ENCODE measurements around the gene CCZ1. TPM values are rescaled to one million over a fixed set of nuclear protein-coding genes. Genes with fewer than 3 reads are reported as not detected.
"Not testable (repeated sequence)": the region's sequence is repeated elsewhere in the genome, so short reads cannot be mapped to it uniquely, and the experiment has no call there.

The CCZ1 gene
- total RNA-seq (2012; rRNA removed) = 39.0 and 57.2 TPM in 2 replicates

DNA sequence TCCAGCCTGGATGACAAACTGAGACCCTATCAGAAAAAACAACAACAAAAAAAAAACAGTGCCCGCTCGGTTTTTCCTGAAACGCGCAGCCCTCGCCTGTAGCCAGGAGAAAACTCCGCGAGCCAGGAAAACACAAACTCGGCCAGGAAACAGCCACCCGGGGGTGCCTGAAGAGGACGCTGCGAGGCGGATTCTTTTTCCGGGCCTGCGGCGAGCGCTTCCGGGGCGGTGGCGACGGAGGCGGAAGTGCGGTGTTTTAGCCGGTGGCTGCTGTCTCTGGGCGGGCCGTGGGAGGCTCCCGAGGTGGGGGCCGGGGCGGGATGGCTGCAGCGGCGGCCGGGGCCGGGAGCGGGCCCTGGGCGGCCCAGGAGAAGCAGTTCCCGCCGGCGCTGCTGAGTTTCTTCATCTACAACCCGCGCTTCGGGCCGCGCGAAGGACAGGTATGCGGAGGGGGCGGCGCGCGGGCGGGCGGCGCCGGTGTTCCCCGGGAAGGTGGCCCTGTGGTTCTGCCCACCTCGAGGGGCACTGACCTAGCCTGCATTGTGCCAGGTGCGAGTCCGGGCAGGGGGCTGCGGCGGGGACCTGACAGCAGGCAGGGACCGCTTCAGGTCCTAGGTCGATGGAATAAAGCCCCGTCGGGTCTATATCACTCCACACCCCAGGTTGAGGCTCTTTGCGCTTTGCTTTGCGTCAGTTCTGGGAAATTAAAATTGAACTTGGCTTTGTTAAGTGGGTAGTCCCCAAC, at the start of gene CCZ1:
Gene CCZ1, plus strand, starts transcription at position 254 of the 745 bp plus-strand sequence. Its CDS starts 67 bp downstream, at position 321.
- peak within 1 kb of the TSS; percentile 62 for H3K4me3 ChIP-seq (ENCODE audit: low read length)
- H3K9me3 ChIP-seq (replicated peaks; ENCODE audit: low read length); H3K27me3 ChIP-seq (ENCODE audit: control insufficient read depth, insufficient read depth, low read length); H3K36me3 ChIP-seq (ENCODE audit: insufficient read depth, low read length); H3K4me1 ChIP-seq (ENCODE audit: control insufficient read depth, insufficient read depth, low read length): not testable (repeated sequence)
- H3K4me2 ChIP-seq (ENCODE audit: low read length) = peak within 1 kb of the TSS; percentile 63
- peak within 1 kb of the TSS; percentile 70 for H3K9ac ChIP-seq (ENCODE audit: low read depth, low read length)

GRCh38 chr7:5850944-5851343, 47.6 kb upstream of the CCZ1 start:
- peaks cover 11% of the 10 kb centered on the region for H3K27me3 ChIP-seq (ENCODE audit: control insufficient read depth, insufficient read depth, low read length)
- H3K9ac ChIP-seq (ENCODE audit: low read depth, low read length) = no peak overlapping the region
- H3K9me3 ChIP-seq (replicated peaks; ENCODE audit: low read length) = no peaks in the 10 kb centered on the region
- H3K4me1 ChIP-seq (ENCODE audit: control insufficient read depth, insufficient read depth, low read length) = no peaks in the 10 kb centered on the region
- H3K4me2 ChIP-seq (ENCODE audit: low read length) = no peak overlapping the region
- no peak overlapping the region for H3K4me3 ChIP-seq (ENCODE audit: low read length)
- no peaks in the 10 kb centered on the region for H3K36me3 ChIP-seq (ENCODE audit: insufficient read depth, low read length)

DNA sequence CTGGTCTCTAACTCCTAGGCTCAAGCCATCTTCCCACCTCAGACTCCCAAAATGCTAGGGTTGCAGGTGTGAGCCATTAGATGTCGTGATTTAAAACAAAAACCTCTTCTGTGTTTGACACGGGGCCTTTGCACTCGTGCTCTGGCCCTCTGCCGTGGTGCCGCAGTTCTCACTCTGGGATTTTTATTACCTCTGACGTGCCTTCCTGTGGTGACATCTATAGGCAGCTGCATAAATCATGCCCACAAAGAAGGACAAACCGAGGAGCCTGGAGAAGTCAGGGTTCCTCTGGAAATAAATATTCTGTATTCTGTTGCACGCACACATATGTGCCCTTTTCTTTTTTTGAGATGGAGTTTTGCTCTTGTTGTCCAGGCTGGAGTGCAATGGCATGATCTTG, 43.8 kb upstream of the CCZ1 start:
- H3K27me3 ChIP-seq (ENCODE audit: control insufficient read depth, insufficient read depth, low read length) = peaks cover 11% of the 10 kb centered on the region
- H3K9me3 ChIP-seq (replicated peaks; ENCODE audit: low read length) = no peaks in the 10 kb centered on the region
- H3K9ac ChIP-seq (ENCODE audit: low read depth, low read length) = no peak overlapping the region
- H3K4me3 ChIP-seq (ENCODE audit: low read length) = no peak overlapping the region
- H3K4me1 ChIP-seq (ENCODE audit: control insufficient read depth, insufficient read depth, low read length) = no peaks in the 10 kb centered on the region
- no peaks in the 10 kb centered on the region for H3K36me3 ChIP-seq (ENCODE audit: insufficient read depth, low read length)
- no peak overlapping the region for H3K4me2 ChIP-seq (ENCODE audit: low read length)

DNA sequence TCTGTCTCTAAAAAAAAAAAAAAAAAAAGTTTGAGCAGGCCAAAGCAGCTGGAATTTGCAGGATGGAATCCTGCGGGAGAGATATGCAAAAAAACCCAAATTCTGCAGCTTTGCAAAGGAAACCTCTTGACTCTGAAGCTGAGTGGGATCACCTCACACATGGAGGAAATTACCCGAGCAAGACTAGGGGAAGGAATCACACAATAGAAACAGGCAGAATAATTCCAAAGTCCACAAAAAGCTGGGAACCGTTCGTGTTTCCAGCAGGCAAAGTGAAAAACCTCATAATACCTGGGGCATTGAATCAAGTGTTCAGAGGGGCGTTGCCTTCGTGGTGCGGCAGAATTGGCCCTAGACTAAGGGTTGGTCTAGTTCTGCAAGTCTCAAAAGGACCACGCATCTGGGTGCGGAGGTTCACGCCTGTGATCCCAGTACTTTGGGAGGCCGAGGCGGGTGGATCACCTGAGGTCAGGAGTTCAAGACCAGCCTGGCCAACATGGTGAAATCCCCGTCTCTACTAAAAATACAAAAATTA, 41.4 kb upstream of the CCZ1 start:
- peaks cover 13% of the 10 kb centered on the region for H3K27me3 ChIP-seq (ENCODE audit: control insufficient read depth, insufficient read depth, low read length)
- not testable (repeated sequence) for H3K36me3 ChIP-seq (ENCODE audit: insufficient read depth, low read length); H3K4me3 ChIP-seq (ENCODE audit: low read length); H3K9ac ChIP-seq (ENCODE audit: low read depth, low read length); H3K4me2 ChIP-seq (ENCODE audit: low read length); H3K4me1 ChIP-seq (ENCODE audit: control insufficient read depth, insufficient read depth, low read length); H3K9me3 ChIP-seq (replicated peaks; ENCODE audit: low read length)

- not testable (repeated sequence) for H3K4me3 ChIP-seq (ENCODE audit: low read length); H3K4me2 ChIP-seq (ENCODE audit: low read length); H3K4me1 ChIP-seq (ENCODE audit: control insufficient read depth, insufficient read depth, low read length); H3K9me3 ChIP-seq (replicated peaks; ENCODE audit: low read length); H3K9ac ChIP-seq (ENCODE audit: low read depth, low read length); H3K36me3 ChIP-seq (ENCODE audit: insufficient read depth, low read length)
- H3K27me3 ChIP-seq (ENCODE audit: control insufficient read depth, insufficient read depth, low read length) = peaks cover 21% of the 10 kb centered on the region
These were observed 40.0 kb upstream of the CCZ1 start for GRCh38 chr7:5858494-5858893.

DNA sequence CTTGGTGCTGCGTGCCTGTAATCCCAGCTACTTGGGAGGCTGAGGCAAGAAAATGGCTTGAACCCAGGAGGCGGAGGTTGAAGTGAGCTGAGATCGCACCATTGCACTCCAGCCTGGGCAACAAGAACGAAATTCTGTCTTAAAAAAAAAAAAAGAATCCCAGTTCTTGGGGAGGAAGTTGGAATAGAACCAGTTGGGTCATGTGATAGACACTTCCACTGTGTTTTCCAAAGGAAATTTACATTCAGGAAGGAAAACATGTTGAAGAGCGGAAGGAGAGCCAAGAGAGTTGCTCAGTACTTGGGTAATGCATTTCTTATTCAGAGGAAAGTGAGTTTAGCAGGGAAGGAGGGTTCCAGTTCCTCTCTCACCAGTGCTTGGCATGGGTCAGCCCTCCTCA, 37.3 kb upstream of the CCZ1 start:
- not testable (repeated sequence) for H3K36me3 ChIP-seq (ENCODE audit: insufficient read depth, low read length); H3K4me2 ChIP-seq (ENCODE audit: low read length); H3K9ac ChIP-seq (ENCODE audit: low read depth, low read length); H3K4me3 ChIP-seq (ENCODE audit: low read length); H3K9me3 ChIP-seq (replicated peaks; ENCODE audit: low read length); H3K4me1 ChIP-seq (ENCODE audit: control insufficient read depth, insufficient read depth, low read length)
- peaks cover 32% of the 10 kb centered on the region for H3K27me3 ChIP-seq (ENCODE audit: control insufficient read depth, insufficient read depth, low read length)

DNA sequence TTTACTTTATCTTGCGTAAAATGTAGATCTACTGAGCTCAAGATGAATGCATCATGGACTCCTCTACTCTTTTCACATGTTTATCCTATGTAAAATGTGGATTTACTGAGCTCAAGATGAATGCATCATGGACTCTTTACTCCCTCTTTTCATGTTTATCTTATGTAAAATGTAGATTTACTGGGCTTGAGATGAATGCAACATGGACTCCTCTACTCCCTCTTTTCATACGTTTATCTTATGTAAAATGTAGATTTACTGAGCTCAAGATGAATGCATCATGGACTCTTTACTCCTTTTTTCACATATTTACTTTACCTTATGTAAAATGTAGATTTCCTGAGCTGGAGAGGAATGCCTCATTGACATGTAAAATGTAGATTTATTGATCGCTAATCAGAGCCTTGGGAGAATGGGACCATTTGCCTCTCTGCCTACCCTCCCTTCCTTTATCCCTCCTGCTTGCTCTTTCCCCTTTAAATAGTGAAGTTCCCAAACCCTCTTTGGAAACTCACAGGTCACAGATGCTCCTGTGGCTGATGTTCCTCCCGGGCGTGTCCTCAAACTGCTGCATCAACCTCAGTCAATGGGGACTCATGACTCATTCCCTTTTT, 35.7 kb upstream of the CCZ1 start:
- not testable (repeated sequence) for H3K36me3 ChIP-seq (ENCODE audit: insufficient read depth, low read length); H3K4me1 ChIP-seq (ENCODE audit: control insufficient read depth, insufficient read depth, low read length); H3K4me3 ChIP-seq (ENCODE audit: low read length); H3K9me3 ChIP-seq (replicated peaks; ENCODE audit: low read length); H3K9ac ChIP-seq (ENCODE audit: low read depth, low read length); H3K4me2 ChIP-seq (ENCODE audit: low read length)
- peaks cover 37% of the 10 kb centered on the region for H3K27me3 ChIP-seq (ENCODE audit: control insufficient read depth, insufficient read depth, low read length)

DNA sequence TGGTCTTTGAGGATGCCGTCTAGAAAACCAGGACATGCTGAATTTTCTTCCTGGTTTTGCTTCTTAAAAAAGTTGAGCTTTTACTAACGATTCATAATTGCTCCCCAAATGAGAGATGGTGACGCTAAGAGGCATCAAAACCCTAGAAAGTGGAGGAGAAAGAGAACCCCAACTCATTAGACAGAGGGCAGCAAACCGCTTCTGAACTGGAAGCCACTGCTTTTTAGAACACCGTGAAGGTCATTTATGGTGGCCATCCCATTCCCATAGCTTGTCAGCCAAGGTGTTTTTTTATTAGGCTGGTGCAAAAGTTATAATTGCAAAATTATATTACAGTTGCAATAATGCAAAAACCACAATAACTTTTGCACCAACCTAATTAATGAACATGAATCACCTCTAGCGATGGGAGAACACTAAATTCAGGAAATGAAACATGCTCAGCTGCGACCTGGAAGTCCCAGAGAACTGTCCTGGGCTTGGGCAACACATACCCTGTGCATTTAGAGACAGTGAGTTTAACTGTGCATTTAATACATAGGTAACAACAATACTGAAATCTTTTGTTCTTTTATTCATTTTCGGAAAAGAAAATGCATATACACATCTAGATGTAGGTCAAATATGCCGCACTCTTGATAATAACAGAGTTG, 33.1 kb upstream of the CCZ1 start:
- not testable (repeated sequence) for H3K4me3 ChIP-seq (ENCODE audit: low read length); H3K36me3 ChIP-seq (ENCODE audit: insufficient read depth, low read length); H3K4me1 ChIP-seq (ENCODE audit: control insufficient read depth, insufficient read depth, low read length); H3K4me2 ChIP-seq (ENCODE audit: low read length); H3K9me3 ChIP-seq (replicated peaks; ENCODE audit: low read length); H3K9ac ChIP-seq (ENCODE audit: low read depth, low read length)
- peaks cover 42% of the 10 kb centered on the region for H3K27me3 ChIP-seq (ENCODE audit: control insufficient read depth, insufficient read depth, low read length)

DNA sequence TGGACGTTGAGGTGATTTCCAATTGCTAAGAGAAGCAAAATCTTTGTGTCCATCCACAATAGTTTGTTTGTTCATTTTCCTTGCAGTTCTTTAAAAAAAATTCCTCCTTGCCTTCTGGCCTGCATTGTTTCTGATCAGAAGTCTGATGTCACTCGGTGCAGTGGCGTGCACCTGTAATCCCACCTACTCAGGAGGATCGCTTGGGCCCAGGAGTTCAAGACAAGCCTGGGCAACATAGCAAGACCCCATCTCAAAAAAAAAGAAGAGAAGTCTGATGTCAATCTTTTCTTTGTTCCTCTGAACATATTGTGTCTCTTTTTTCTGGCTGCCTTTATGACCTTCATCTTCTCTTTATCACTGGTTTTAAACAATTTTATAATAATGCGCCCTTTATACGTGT, 31.5 kb upstream of the CCZ1 start:
- H3K27me3 ChIP-seq (ENCODE audit: control insufficient read depth, insufficient read depth, low read length) = peaks cover 44% of the 10 kb centered on the region
- no peaks in the 10 kb centered on the region for H3K9me3 ChIP-seq (replicated peaks; ENCODE audit: low read length)
- H3K36me3 ChIP-seq (ENCODE audit: insufficient read depth, low read length) = no peaks in the 10 kb centered on the region
- no peak overlapping the region for H3K9ac ChIP-seq (ENCODE audit: low read depth, low read length)
- no peaks in the 10 kb centered on the region for H3K4me1 ChIP-seq (ENCODE audit: control insufficient read depth, insufficient read depth, low read length)
- no peak overlapping the region for H3K4me2 ChIP-seq (ENCODE audit: low read length)
- no peak overlapping the region for H3K4me3 ChIP-seq (ENCODE audit: low read length)

DNA sequence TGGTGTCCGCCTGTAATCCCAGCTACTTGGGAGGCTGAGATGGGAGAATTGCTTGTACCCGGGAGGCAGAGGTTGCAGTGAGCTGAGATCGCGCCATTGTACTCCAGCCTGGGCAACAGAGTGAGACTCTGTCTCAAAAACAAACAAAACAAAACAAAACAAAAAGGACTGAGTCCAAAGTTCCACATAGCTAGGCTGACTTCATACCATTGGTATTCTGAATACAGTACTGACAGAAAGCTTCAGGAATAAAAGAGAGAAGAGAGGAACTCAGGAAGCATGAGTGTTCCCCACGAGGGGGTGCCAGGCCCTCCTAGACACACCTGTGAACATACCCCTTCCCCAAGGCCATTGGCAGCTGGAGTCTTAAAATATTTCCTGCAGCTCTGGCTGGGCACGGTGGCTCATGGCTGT, 29.6 kb upstream of the CCZ1 start:
- not testable (repeated sequence) for H3K9ac ChIP-seq (ENCODE audit: low read depth, low read length); H3K9me3 ChIP-seq (replicated peaks; ENCODE audit: low read length); H3K4me3 ChIP-seq (ENCODE audit: low read length); H3K4me1 ChIP-seq (ENCODE audit: control insufficient read depth, insufficient read depth, low read length); H3K36me3 ChIP-seq (ENCODE audit: insufficient read depth, low read length); H3K4me2 ChIP-seq (ENCODE audit: low read length)
- H3K27me3 ChIP-seq (ENCODE audit: control insufficient read depth, insufficient read depth, low read length) = peaks cover 28% of the 10 kb centered on the region

GRCh38 chr7:5869691-5870090, 28.8 kb upstream of the CCZ1 start:
- H3K9me3 ChIP-seq (replicated peaks; ENCODE audit: low read length) = no peaks in the 10 kb centered on the region
- no peaks in the 10 kb centered on the region for H3K36me3 ChIP-seq (ENCODE audit: insufficient read depth, low read length)
- H3K9ac ChIP-seq (ENCODE audit: low read depth, low read length) = no peak overlapping the region
- H3K4me1 ChIP-seq (ENCODE audit: control insufficient read depth, insufficient read depth, low read length) = no peaks in the 10 kb centered on the region
- no peak overlapping the region for H3K4me2 ChIP-seq (ENCODE audit: low read length)
- peaks cover 25% of the 10 kb centered on the region for H3K27me3 ChIP-seq (ENCODE audit: control insufficient read depth, insufficient read depth, low read length)
- H3K4me3 ChIP-seq (ENCODE audit: low read length) = no peak overlapping the region
